GM12878 (cell line): ENCODE results near the gene ARL6IP5. TPM values are rescaled to one million over a fixed set of nuclear protein-coding genes. Genes with fewer than 3 reads are reported as not detected.

ENCODE experiments used
- ATF2 ChIP-seq: IDR thresholded peaks from 2 replicates; pipeline ENCODE4 v1.6.1; 2012; ENCODE audit warnings: low read length, inconsistent platforms
- BCL11A ChIP-seq: IDR thresholded peaks from 2 replicates; pipeline ENCODE4 v1.6.1; 2011; ENCODE audit warnings: low read depth, low read length
- CBX5 ChIP-seq: sonication (generic); IDR thresholded peaks from 2 replicates; pipeline ENCODE4 v1.6.1; 2016; ENCODE audit warnings: low read depth, moderate library complexity, mild to moderate bottlenecking, inconsistent platforms
- CREB1 ChIP-seq: IDR thresholded peaks from 2 replicates; pipeline ENCODE4 v1.6.1; 2012; ENCODE audit warnings: low read depth, mild to moderate bottlenecking, inconsistent platforms
- HCFC1 ChIP-seq: fragments of 150-350 bp; IDR thresholded peaks from 2 replicates; pipeline ENCODE4 v1.6.1; 2014; ENCODE audit warnings: low read length
- HDAC6 ChIP-seq: fragments of 200-600 bp; sonication (generic); IDR thresholded peaks from one replicate; pipeline ENCODE4 v1.8.0; 2017; ENCODE audit warnings: antibody characterized with exemption; ENCODE audit not compliant: unreplicated experiment
- IRF4 ChIP-seq: IDR thresholded peaks from 2 replicates; pipeline ENCODE4 v1.6.1; 2011; ENCODE audit warnings: low read depth, low read length
- MLLT1 ChIP-seq: fragments of 450-650 bp; IDR thresholded peaks from 2 replicates; pipeline ENCODE4 v1.6.1; 2016; ENCODE audit warnings: mild to moderate bottlenecking
- MYC ChIP-seq: IDR thresholded peaks from 2 replicates; pipeline ENCODE4 v1.6.1; 2011; ENCODE audit warnings: mild to moderate bottlenecking, low read length, moderate library complexity, inconsistent platforms; ENCODE audit not compliant: insufficient read depth, insufficient replicate concordance, insufficient read length, severe bottlenecking
- NBN ChIP-seq: fragments of 450-650 bp; IDR thresholded peaks from 2 replicates; pipeline ENCODE4 v1.6.1; 2016
- RB1 ChIP-seq: fragments of 450-650 bp; formaldehyde crosslinking; IDR thresholded peaks from 2 replicates; pipeline ENCODE4 v1.6.1; 2017; ENCODE audit warnings: mild to moderate bottlenecking, borderline replicate concordance
- RBBP5 ChIP-seq: fragments of 200-600 bp; sonication (generic); conservative IDR thresholded peaks from 2 replicates; pipeline ENCODE4 v1.6.1; 2016
- REST ChIP-seq: IDR thresholded peaks from 2 replicates; pipeline ENCODE4 v1.6.1; 2012; ENCODE audit warnings: mild to moderate bottlenecking, low read depth, low read length
- SREBF1 ChIP-seq: IDR thresholded peaks from 2 replicates; pipeline ENCODE4 v1.6.1; 2012; ENCODE audit warnings: mild to moderate bottlenecking, low read length
- SREBF2 ChIP-seq: IDR thresholded peaks from 2 replicates; pipeline ENCODE4 v1.6.1; 2012; ENCODE audit warnings: mild to moderate bottlenecking, low read length
- TBL1XR1 ChIP-seq: IDR thresholded peaks from 2 replicates; pipeline ENCODE4 v1.6.1; 2012; ENCODE audit warnings: low read depth, low read length, improper control_type of control experiment
- ZBTB40 ChIP-seq: fragments of 450-650 bp; IDR thresholded peaks from 2 replicates; pipeline ENCODE4 v1.6.1; 2016; ENCODE audit warnings: mild to moderate bottlenecking, moderate library complexity, borderline replicate concordance
- polyA plus RNA-seq, 11 experiments: library from polyadenylated mRNA; depleted of rRNA in 4 of 11; unstranded in 6 of 11; stranded (reverse) in 5 of 11; fragments of >200 nt; fragmentation: Nextera tagmentation in 4 of 11; fragmentation: Illumina TruSeq in 1 of 11; extraction: Ambion mirVana in 4 of 11; extraction: Trizol in 1 of 11; gene quantifications; 1 replicate in 1 of 11; 2 replicates in 10 of 11; pipeline versions ENCODE4 v1.2.1 to v1.2.3, GENCODE V29; 2011 to 2016; ENCODE audit warnings: inconsistent platforms in 2 of 11, missing spikeins in 2 of 11, low read depth in 1 of 11
- total RNA-seq, 4 experiments: library from RNA; depleted of rRNA in 3 of 4; stranded (reverse); fragments of >200 nt in 3 of 4; fragmentation: Illumina TruSeq in 1 of 4; extraction: Trizol in 1 of 4; gene quantifications; 2 replicates each; pipeline versions ENCODE4 v1.2.1 to v1.2.3, GENCODE V29; 2013 to 2021

ARL6IP5 gene
- total and polyA plus RNA-seq, 10 of the 15 experiments (the other 5 are each of a cell fraction or from before 2014, with no cell fraction given) = 78.2 to 310 (median 148) TPM

GRCh38 chr3:69082805-69083204 lies 1.9 kb upstream of the ARL6IP5 start (continued):
- TF ChIP-seq ZBTB40 = no peak
- no peak for TF ChIP-seq MLLT1
- no peak for TF ChIP-seq SREBF1
- TF ChIP-seq NBN = peak; percentile 84; the same call in 1 of the 2 replicates
- peak; percentile 77 for TF ChIP-seq ATF2
- TF ChIP-seq SREBF2 = no peak
- peak; percentile 88 for TF ChIP-seq TBL1XR1
- 0 out of 2 replicates have a peak, but pooled peaks have one; percentile 84 for TF ChIP-seq CBX5
- TF ChIP-seq BCL11A = peak; percentile 88
- TF ChIP-seq RBBP5 = no peak
- no peak for TF ChIP-seq HCFC1
- peak; percentile 45; the same call in 1 of the 2 replicates for TF ChIP-seq REST
- TF ChIP-seq HDAC6 = no peak
- TF ChIP-seq RB1 = peak; percentile 89; the same call in 1 of the 2 replicates
- TF ChIP-seq CREB1 = peak; percentile 64; the same call in 1 of the 2 replicates
- no peak for TF ChIP-seq MYC
- TF ChIP-seq IRF4 = 0 out of 2 replicates have a peak, but pooled peaks have one; percentile 53
